Psoas muscle (tissue), 8 donors: ENCODE results near the gene ID3. TPM values are rescaled to one million over a fixed set of nuclear protein-coding genes. Genes with fewer than 3 reads are reported as not detected.

Source experiments
- ATAC-seq, 4 donors: fragments of 200-7000 bp; cut with Tn5 transposase; one replicate each; pipeline ENCODE4 v1.9.1; 2020; ENCODE audit warnings: moderate library complexity in 3 of 4, mild to moderate bottlenecking in 2 of 4
- DNase-seq, 2 donors: peaks; one replicate each; pipeline ENCODE4 v3.0.0-alpha.2; 2020
- H3K27ac ChIP-seq: fragments of 200-600 bp; one replicate; pipeline ENCODE4 v1.8.0; 2022
- H3K27me3 ChIP-seq, 3 donors: fragments of 200-600 bp in 1 of 3; one replicate each; pipeline versions ENCODE4 v1.6.1 to v1.8.0; 2013 to 2022; ENCODE audit warnings: low read length in 2 of 3, mild to moderate bottlenecking in 2 of 3, moderate library complexity in 1 of 3; ENCODE audit not compliant: insufficient read depth in 3 of 3
- H3K36me3 ChIP-seq, 2 donors: fragments of 200-600 bp in 1 of 2; one replicate each; pipeline versions ENCODE4 v1.6.1 to v1.8.0; 2013 to 2022; ENCODE audit warnings: low read depth in 1 of 2, mild to moderate bottlenecking in 1 of 2, moderate library complexity in 1 of 2; ENCODE audit not compliant: insufficient read depth in 1 of 2
- H3K4me1 ChIP-seq: fragments of 200-600 bp; one replicate; pipeline ENCODE4 v1.8.0; 2022
- H3K4me3 ChIP-seq: fragments of 200-600 bp; one replicate; pipeline ENCODE4 v1.8.0; 2022; ENCODE audit warnings: mild to moderate bottlenecking
- H3K9me3 ChIP-seq: fragments of 200-600 bp; one replicate; pipeline ENCODE4 v1.8.0; 2022
- CTCF ChIP-seq: fragments of 200-600 bp; IDR thresholded peaks from one replicate; pipeline ENCODE4 v1.8.0; 2022; ENCODE audit warnings: antibody characterized with exemption
- WGBS, 3 donors: extraction: QIAGEN DNeasy Blood & Tissue Kit; methylation state at CpG; one replicate each; pipeline versions ENCODE4 v1.1.6 to v1.1.7; 2013; 5-methylcytosine and 5-hydroxymethylcytosine counted together
- intact Hi-C, 2 donors: fragments of 100-400 bp; cut with DNase I; formaldehyde crosslinking; loops; one replicate each; pipeline versions ENCODE4 v1.11.0 to v1.14.2; 2022
- polyA plus RNA-seq, 3 donors: library from polyadenylated mRNA; stranded (reverse); fragments of 200-250 nt; gene quantifications; one replicate each; pipeline ENCODE4 v1.2.3, GENCODE V29; 2013
- total RNA-seq, 4 donors: library from RNA; stranded (reverse); fragmentation: NEBNext Ultra II Directional in 2 of 4; extraction: Animal tissue kit (Norgen Biotek cat#: 25700) in 2 of 4; gene quantifications; one replicate each; pipeline versions ENCODE4 v1.2.1 to v1.2.4, GENCODE V29; 2021 to 2023
- donor health status: healthy with polysubstance abuse.
- donor health status: DM: no; HTN: no; CAD: no; lungs with moderate emphysema.
- donor health status: Bipolar disorder and iron deficiency.
- donor health status: healthy.
- donor health status: DM: yes; HTN: yes; CAD: no.
- donor health status: DM: no; HTN: no; CAD: no.
- donor health status: DM: no; HTN: no; CAD: no.
- donor health status: DM: yes; HTN: yes; CAD: no.

Gene ID3
- total and polyA plus RNA-seq, 7 donors = 17.8 to 126 (median 66.8) TPM

DNA sequence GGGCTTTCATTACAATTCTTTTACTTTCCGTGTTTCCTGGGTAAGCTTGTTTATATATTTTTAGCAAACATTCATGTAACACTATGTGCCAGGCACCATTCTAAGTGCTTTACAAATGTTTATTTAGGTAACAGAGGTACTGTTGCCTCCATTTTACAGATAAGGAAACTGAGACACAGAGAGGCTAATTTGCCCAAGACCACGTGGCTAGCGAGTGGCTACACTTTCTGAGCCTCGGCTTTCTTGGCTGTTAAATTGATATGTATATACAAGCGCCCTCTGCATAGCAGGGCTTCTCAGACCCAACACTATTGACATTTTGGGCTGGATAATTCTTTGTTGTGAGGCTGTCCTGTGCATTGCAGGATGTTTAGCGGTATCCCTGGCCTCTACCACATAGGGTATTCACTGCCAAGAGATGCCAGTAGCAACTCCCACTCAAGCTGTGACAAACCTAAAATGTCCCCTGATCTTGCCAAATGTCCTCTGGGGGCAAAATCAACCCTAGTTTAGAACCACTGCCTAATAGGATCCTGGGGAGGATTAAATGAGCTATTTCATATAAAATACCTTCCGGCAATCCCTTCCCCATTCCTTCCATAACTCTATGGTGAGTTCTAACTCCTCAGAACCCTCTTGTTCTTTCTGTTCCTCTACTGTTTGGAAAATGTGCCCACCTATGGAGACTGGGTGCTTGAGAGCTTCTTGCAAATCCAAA, 17.2 kb upstream of the ID3 start:
- peak overlapping the region; percentile 52 for H3K4me3 ChIP-seq
- H3K27ac ChIP-seq = peak overlapping the region; percentile 89
- no peak for TF ChIP-seq CTCF
- H3K27me3 ChIP-seq = no peaks in the 10 kb centered on the region
- DNase-seq (no peak), ATAC-seq (peak in 2 of 4 donors; percentile 23 to 45)
- peaks cover 23% of the 10 kb centered on the region for H3K4me1 ChIP-seq
- intact Hi-C loops = no loop called here
- H3K36me3 ChIP-seq = no peaks in the 10 kb centered on the region
- WGBS, 3 donors = 56 to 77% (median 59%) methylated on average over 7 of the region's 7 CpGs
- H3K9me3 ChIP-seq = no peaks in the 10 kb centered on the region

- H3K27ac ChIP-seq = peak overlapping the region; percentile 89
- no peaks in the 10 kb centered on the region for H3K36me3 ChIP-seq
- no peaks in the 10 kb centered on the region for H3K9me3 ChIP-seq
- no peak overlapping the region for H3K4me3 ChIP-seq
- peaks cover 23% of the 10 kb centered on the region for H3K4me1 ChIP-seq
- intact Hi-C loops = no loop called here
- 65 to 71% (median 66%) methylated on average over 5 of the region's 5 CpGs for WGBS, 3 donors
- ATAC-seq (peak in 2 of 4 donors; percentile 18 to 37), DNase-seq (no peak)
- no peaks in the 10 kb centered on the region for H3K27me3 ChIP-seq
- no peak for TF ChIP-seq CTCF
Observed at GRCh38 chr1:23575226-23575810, 16.0 kb upstream of the ID3 start.

GRCh38 chr1:23574265-23574754, 15.0 kb upstream of the ID3 start:
- Histone ChIP-seq H3K9me3 (no peaks in the 10 kb centered on the region), H3K4me1 (peaks cover 25% of the 10 kb centered on the region), H3K27me3 (no peaks in the 10 kb centered on the region), H3K36me3 (no peaks in the 10 kb centered on the region), H3K4me3 (no peak overlapping the region), H3K27ac (no peak overlapping the region)
- 81 to 97% (median 90%) methylated on average over 2 of the region's 2 CpGs for WGBS, 3 donors
- intact Hi-C loops = no loop called here
- ATAC-seq (no peak), DNase-seq (no peak)
- no peak for TF ChIP-seq CTCF

DNA sequence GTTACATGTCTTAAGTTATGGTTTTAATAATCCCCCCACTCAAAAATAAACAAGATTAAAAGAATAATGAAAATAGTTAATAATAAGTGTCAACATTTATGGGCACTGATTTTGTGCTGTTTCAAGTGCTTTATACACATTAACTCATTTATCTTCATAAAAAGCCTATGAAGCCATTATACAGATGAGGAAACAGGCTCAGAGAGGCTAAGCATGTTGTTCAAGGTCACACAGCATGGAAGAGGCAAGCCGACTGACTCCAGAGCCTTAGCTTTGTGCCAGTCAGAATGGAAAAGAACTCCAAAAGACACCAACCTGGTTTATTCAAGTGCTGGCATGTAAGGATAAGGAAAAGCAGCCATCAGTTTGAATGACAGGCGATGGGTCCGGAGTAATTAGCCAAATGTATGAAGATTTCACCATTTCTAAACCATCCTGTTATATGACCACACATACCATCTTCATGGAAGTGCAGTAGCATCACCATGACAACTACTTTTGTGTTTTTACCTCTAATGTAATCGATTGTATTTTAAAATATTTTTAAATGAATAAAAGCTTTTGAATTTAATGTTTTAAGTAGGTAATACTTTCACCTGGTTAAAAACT, 14.4 kb upstream of the ID3 start:
- ATAC-seq (no peak), DNase-seq (no peak)
- H3K9me3 ChIP-seq = no peaks in the 10 kb centered on the region
- WGBS, 3 donors = 70 to 80% (median 73%) methylated on average over 4 of the region's 4 CpGs
- TF ChIP-seq CTCF = no peak
- H3K36me3 ChIP-seq = no peaks in the 10 kb centered on the region
- H3K27me3 ChIP-seq = peaks cover 0 to 1% (median 0%) of the 10 kb centered on the region in 3 donors
- no peak overlapping the region for H3K4me3 ChIP-seq
- intact Hi-C loops = no loop called here
- H3K4me1 ChIP-seq = peaks cover 31% of the 10 kb centered on the region
- H3K27ac ChIP-seq = no peak overlapping the region
